Uterus (tissue), 2 donors: ENCODE data around the gene CELF2.

Experiments
- POLR2A ChIP-seq, 2 donors: fragments of 450-650 bp; IDR thresholded peaks; one replicate each; pipeline ENCODE4 v1.6.1; 2016; ENCODE audit warnings: antibody characterized with exemption in 2 of 2, mild to moderate bottlenecking in 1 of 2, moderate library complexity in 1 of 2
- TF ChIP-seq, protein P1 (sequence below), 4 experiments: fragments of 200-600 bp in 2 of 4; fragments of 450-650 bp in 2 of 4; sonication (generic) in 2 of 4; IDR thresholded peaks; one replicate each; pipeline ENCODE4 v1.5.1; 2016 to 2019; ENCODE audit warnings: antibody characterized with exemption in 4 of 4, mild to moderate bottlenecking in 2 of 4, moderate library complexity in 1 of 4

DNA sequence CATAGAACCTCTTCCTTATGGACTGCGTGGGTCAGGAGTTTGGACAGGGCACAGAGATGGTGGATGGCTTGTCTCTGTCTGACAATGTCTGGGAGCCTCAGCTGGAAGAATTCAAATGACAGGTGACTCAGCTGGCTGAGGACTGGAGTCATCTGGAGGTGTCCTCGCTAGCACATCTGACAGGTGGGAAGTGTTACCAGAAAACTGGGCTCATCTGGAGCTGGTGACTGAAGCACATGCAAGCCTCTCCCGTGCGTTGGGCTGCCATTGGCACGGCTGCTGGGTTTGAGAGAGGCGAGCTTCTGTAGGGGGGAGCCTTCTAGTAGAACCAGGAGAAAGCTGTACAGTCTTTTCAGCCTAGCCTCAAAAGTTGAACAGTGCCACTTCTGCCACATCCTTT, 71.0 kb downstream of the CELF2 start:
- TF ChIP-seq, protein P1, sequence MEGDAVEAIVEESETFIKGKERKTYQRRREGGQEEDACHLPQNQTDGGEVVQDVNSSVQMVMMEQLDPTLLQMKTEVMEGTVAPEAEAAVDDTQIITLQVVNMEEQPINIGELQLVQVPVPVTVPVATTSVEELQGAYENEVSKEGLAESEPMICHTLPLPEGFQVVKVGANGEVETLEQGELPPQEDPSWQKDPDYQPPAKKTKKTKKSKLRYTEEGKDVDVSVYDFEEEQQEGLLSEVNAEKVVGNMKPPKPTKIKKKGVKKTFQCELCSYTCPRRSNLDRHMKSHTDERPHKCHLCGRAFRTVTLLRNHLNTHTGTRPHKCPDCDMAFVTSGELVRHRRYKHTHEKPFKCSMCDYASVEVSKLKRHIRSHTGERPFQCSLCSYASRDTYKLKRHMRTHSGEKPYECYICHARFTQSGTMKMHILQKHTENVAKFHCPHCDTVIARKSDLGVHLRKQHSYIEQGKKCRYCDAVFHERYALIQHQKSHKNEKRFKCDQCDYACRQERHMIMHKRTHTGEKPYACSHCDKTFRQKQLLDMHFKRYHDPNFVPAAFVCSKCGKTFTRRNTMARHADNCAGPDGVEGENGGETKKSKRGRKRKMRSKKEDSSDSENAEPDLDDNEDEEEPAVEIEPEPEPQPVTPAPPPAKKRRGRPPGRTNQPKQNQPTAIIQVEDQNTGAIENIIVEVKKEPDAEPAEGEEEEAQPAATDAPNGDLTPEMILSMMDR (IDR thresholded peaks at IDR 0.05): no peak
- no peak for TF ChIP-seq POLR2A (IDR thresholded peaks at IDR 0.05)
